Colonic mucosa (tissue), 4 donors: ENCODE results near the gene GMPR2. TPM values are rescaled to one million over a fixed set of nuclear protein-coding genes. Genes with fewer than 3 reads are reported as not detected.

Source experiments
- DNase-seq: peaks from one replicate; pipeline ENCODE4 v3.0.0-alpha.2; 2020
- H3K27ac ChIP-seq: fragments of 200-600 bp; one replicate; pipeline ENCODE4 v1.8.0; 2021
- H3K27me3 ChIP-seq: fragments of 200-600 bp; one replicate; pipeline ENCODE4 v1.8.0; 2021
- H3K36me3 ChIP-seq: fragments of 200-600 bp; one replicate; pipeline ENCODE4 v1.8.0; 2021
- H3K4me1 ChIP-seq: fragments of 200-600 bp; one replicate; pipeline ENCODE4 v1.8.0; 2021; ENCODE audit warnings: mild to moderate bottlenecking
- H3K4me3 ChIP-seq: fragments of 200-600 bp; one replicate; pipeline ENCODE4 v1.8.0; 2021
- H3K9ac ChIP-seq, 2 donors: one replicate each; pipeline ENCODE4 v1.7.0; 2013; ENCODE audit warnings: control low read depth in 2 of 2, low read depth in 2 of 2, low read length in 2 of 2
- H3K9me3 ChIP-seq: fragments of 200-600 bp; one replicate; pipeline ENCODE4 v1.8.0; 2021
- CTCF ChIP-seq: fragments of 200-600 bp; IDR thresholded peaks from one replicate; pipeline ENCODE4 v1.8.0; 2022; ENCODE audit warnings: antibody characterized with exemption, mild to moderate bottlenecking
- intact Hi-C: fragments of 100-400 bp; cut with DNase I; formaldehyde crosslinking; loops from one replicate; pipeline ENCODE4 v1.14.1; 2022
- total RNA-seq, 2 donors: library from RNA; stranded (reverse); fragmentation: NEBNext Ultra II Directional in 1 of 2; extraction: Animal tissue kit (Norgen Biotek cat#: 25700) in 1 of 2; gene quantifications; one replicate each; pipeline ENCODE4 v1.2.1, GENCODE V29; 2021
- donor health status: healthy.
- donor health status: DM: no; HTN: no; CAD: no.
- donor health status: DM: no; HTN: no; CAD: no.

GMPR2 gene
- total RNA-seq, 2 donors from 2014 or later: 57.9 to 68.1 TPM

GRCh38 chr14:24266344-24267244 lies 33.9 kb downstream of the GMPR2 start:
- Histone ChIP-seq H3K4me3 (no peak overlapping the region), H3K27me3 (no peaks in the 10 kb centered on the region), H3K36me3 (peaks cover 7% of the 10 kb centered on the region), H3K27ac (no peak overlapping the region), H3K4me1 (no peaks in the 10 kb centered on the region), H3K9me3 (no peaks in the 10 kb centered on the region), H3K9ac (no peak overlapping the region)
- intact Hi-C loops: no loop called here
- DNase-seq: no peak
- no peak for TF ChIP-seq CTCF

GRCh38 chr14:24267516-24267915 lies 34.8 kb downstream of the GMPR2 start:
- Histone ChIP-seq H3K27ac (no peak overlapping the region), H3K27me3 (no peaks in the 10 kb centered on the region), H3K9ac (no peak overlapping the region), H3K4me3 (no peak overlapping the region), H3K36me3 (peaks cover 7% of the 10 kb centered on the region), H3K9me3 (no peaks in the 10 kb centered on the region), H3K4me1 (no peaks in the 10 kb centered on the region)
- no peak for DNase-seq
- no peak for TF ChIP-seq CTCF
- intact Hi-C loops: no loop called here

- no peak for TF ChIP-seq CTCF
- H3K4me1 ChIP-seq: no peaks in the 10 kb centered on the region
- peaks cover 7% of the 10 kb centered on the region for H3K36me3 ChIP-seq
- no peak overlapping the region for H3K9ac ChIP-seq
- no peaks in the 10 kb centered on the region for H3K9me3 ChIP-seq
- no peak for DNase-seq
- H3K27ac ChIP-seq: no peak overlapping the region
- intact Hi-C loops: no loop called here
- H3K27me3 ChIP-seq: no peaks in the 10 kb centered on the region
- no peak overlapping the region for H3K4me3 ChIP-seq
Measured at GRCh38 chr14:24268225-24268624, 35.5 kb downstream of the GMPR2 start.

- intact Hi-C loops: no loop called here
- H3K4me1 ChIP-seq: no peaks in the 10 kb centered on the region
- peaks cover 7% of the 10 kb centered on the region for H3K36me3 ChIP-seq
- no peak for DNase-seq
- no peaks in the 10 kb centered on the region for H3K27me3 ChIP-seq
- no peaks in the 10 kb centered on the region for H3K9me3 ChIP-seq
- no peak overlapping the region for H3K9ac ChIP-seq
- TF ChIP-seq CTCF: no peak
- H3K27ac ChIP-seq: no peak overlapping the region
- no peak overlapping the region for H3K4me3 ChIP-seq
Measured at GRCh38 chr14:24269368-24269767, 36.6 kb downstream of the GMPR2 start.

GRCh38 chr14:24269910-24270536 lies 37.3 kb downstream of the GMPR2 start:
- Histone ChIP-seq H3K27ac (no peak overlapping the region), H3K36me3 (peaks cover 7% of the 10 kb centered on the region), H3K27me3 (no peaks in the 10 kb centered on the region), H3K9me3 (no peaks in the 10 kb centered on the region), H3K4me1 (no peaks in the 10 kb centered on the region), H3K9ac (no peak overlapping the region), H3K4me3 (no peak overlapping the region)
- no peak for DNase-seq
- no peak for TF ChIP-seq CTCF
- intact Hi-C loops: loop anchor here (2.0 kb wide), 1 partner anchor 27 kb away; the partner anchor contains the start of gene TINF2
